ENCODE data around the gene COX20. TPM values are rescaled to one million over a fixed set of nuclear protein-coding genes. Genes with fewer than 3 reads are reported as not detected.

COX20 gene
- total RNA-seq, 1 donor from 2014 or later: 37.1 TPM

- TF ChIP-seq CTCF (IDR thresholded peaks at IDR 0.05): no peak
- Mint-ChIP-seq H3K4me1 (no peaks in the 10 kb centered on the region), H3K27ac (no peak overlapping the region), H3K27me3 (no peaks in the 10 kb centered on the region), H3K9me3 (no peaks in the 10 kb centered on the region), H3K4me3 (no peak overlapping the region), H3K36me3 (ENCODE audit: low read depth) (no peaks in the 10 kb centered on the region)
- ChIA-PET CTCF (interaction anchor here (1.1 kb wide), 1 partner anchor 155 kb away, joined by 3 read pairs; no protein-coding TSS in a partner anchor), POLR2A (no interaction called here)
- DNase-seq (no peak), ATAC-seq (ENCODE audit: low read depth) (no peak)
- intact Hi-C loops (cut with micrococcal nuclease): no loop called here
Observed at GRCh38 chr1:244887281-244887680, 51.8 kb downstream of the COX20 start.

GRCh38 chr1:244893836-244894235 lies 58.4 kb downstream of the COX20 start:
- peaks cover 4% of the 10 kb centered on the region for H3K27me3 Mint-ChIP-seq
- no peak overlapping the region for H3K4me3 Mint-ChIP-seq
- ChIA-PET POLR2A (interaction anchor here (0.8 kb wide), 1 partner anchor 23 kb away, joined by 4 read pairs; no protein-coding TSS in a partner anchor), CTCF (no interaction called here)
- H3K27ac Mint-ChIP-seq: no peak overlapping the region
- intact Hi-C loops (cut with micrococcal nuclease): no loop called here
- DNase-seq (no peak), ATAC-seq (ENCODE audit: low read depth) (no peak)
- H3K4me1 Mint-ChIP-seq: no peaks in the 10 kb centered on the region
- no peaks in the 10 kb centered on the region for H3K36me3 Mint-ChIP-seq (ENCODE audit: low read depth)
- H3K9me3 Mint-ChIP-seq: no peaks in the 10 kb centered on the region
- no peak for TF ChIP-seq CTCF (IDR thresholded peaks at IDR 0.05)

Other genes with a start within 250 kb of the COX20 start
- gene DESI2, start 182.5 kb upstream of the COX20 start, total RNA-seq: 24.2 and 25.8 TPM in 2 replicates
- 424 and 428 TPM in 2 replicates for gene HNRNPU, start 28.9 kb downstream of the COX20 start, total RNA-seq

Data from activated B cell treated with CpG ODN at 0.5 μM for 24 hours (primary cell).